Gastroesophageal sphincter (tissue), 4 donors: ENCODE data around the gene SPATA3. TPM values are rescaled to one million over a fixed set of nuclear protein-coding genes. Genes with fewer than 3 reads are reported as not detected.

ENCODE experiments used
- ATAC-seq: fragments of 150-250 bp; one replicate; pipeline ENCODE4 v1.9.1; 2016; ENCODE audit warnings: mild to moderate bottlenecking, moderate library complexity
- H3K27ac ChIP-seq, 4 donors: fragments of 200-600 bp; sonication (generic) in 3 of 4; 1 replicate in 3 of 4; 2 replicates in 1 of 4; pipeline ENCODE4 v1.5.1; 2016 to 2019
- H3K27me3 ChIP-seq: fragments of 200-600 bp; sonication (generic); one replicate; pipeline ENCODE4 v1.5.1; 2019
- H3K36me3 ChIP-seq, 2 donors: fragments of 200-600 bp; sonication (generic); one replicate each; pipeline ENCODE4 v1.5.1; 2019; ENCODE audit warnings: control low read depth in 1 of 2
- H3K4me1 ChIP-seq, 3 donors: fragments of 200-600 bp; sonication (generic); 1 replicate in 2 of 3; 2 replicates in 1 of 3; pipeline ENCODE4 v1.5.1; 2016 to 2019; ENCODE audit warnings: control low read depth in 2 of 3
- H3K4me3 ChIP-seq, 2 donors: fragments of 200-600 bp; sonication (generic); one replicate each; pipeline ENCODE4 v1.5.1; 2019; ENCODE audit warnings: mild to moderate bottlenecking in 1 of 2, moderate library complexity in 1 of 2
- H3K9me3 ChIP-seq, 3 donors: fragments of 200-600 bp; sonication (generic); one replicate each; pipeline ENCODE4 v1.5.1; 2017 to 2019; ENCODE audit warnings: control low read depth in 2 of 3
- EP300 ChIP-seq: sonication (generic); formaldehyde crosslinking; IDR thresholded peaks from one replicate; pipeline ENCODE4 v1.6.1; 2017; ENCODE audit warnings: antibody characterized with exemption, mild to moderate bottlenecking
- POLR2A ChIP-seq, 2 donors: fragments of 450-650 bp; IDR thresholded peaks; one replicate each; pipeline ENCODE4 v1.6.1; 2017; ENCODE audit warnings: antibody characterized with exemption in 2 of 2, mild to moderate bottlenecking in 2 of 2, moderate library complexity in 1 of 2
- POLR2AphosphoS5 ChIP-seq: sonication (generic); formaldehyde crosslinking; IDR thresholded peaks from one replicate; pipeline ENCODE4 v1.6.1; 2017; ENCODE audit warnings: antibody characterized with exemption
- WGBS, 2 donors: methylation state at CpG; one replicate each; pipeline ENCODE4 v1.1.5; 2018; ENCODE audit warnings: low coverage in 1 of 2; 5-methylcytosine and 5-hydroxymethylcytosine counted together
- total RNA-seq, 4 donors: library from RNA; depleted of rRNA; stranded (reverse); fragments of >200 nt; gene quantifications; one replicate each; pipeline ENCODE4 v1.1.0, GENCODE V29; 2016
- TF ChIP-seq, protein P1 (sequence below), 4 experiments: fragments of 200-600 bp in 2 of 4; fragments of 450-650 bp in 2 of 4; sonication (generic) in 1 of 4; IDR thresholded peaks; one replicate each; pipeline ENCODE4 v1.5.1; 2017 to 2019; ENCODE audit warnings: antibody characterized with exemption in 4 of 4, mild to moderate bottlenecking in 2 of 4, moderate library complexity in 2 of 4

Gene SPATA3
- total RNA-seq, 4 donors from 2014 or later, result not detected

DNA sequence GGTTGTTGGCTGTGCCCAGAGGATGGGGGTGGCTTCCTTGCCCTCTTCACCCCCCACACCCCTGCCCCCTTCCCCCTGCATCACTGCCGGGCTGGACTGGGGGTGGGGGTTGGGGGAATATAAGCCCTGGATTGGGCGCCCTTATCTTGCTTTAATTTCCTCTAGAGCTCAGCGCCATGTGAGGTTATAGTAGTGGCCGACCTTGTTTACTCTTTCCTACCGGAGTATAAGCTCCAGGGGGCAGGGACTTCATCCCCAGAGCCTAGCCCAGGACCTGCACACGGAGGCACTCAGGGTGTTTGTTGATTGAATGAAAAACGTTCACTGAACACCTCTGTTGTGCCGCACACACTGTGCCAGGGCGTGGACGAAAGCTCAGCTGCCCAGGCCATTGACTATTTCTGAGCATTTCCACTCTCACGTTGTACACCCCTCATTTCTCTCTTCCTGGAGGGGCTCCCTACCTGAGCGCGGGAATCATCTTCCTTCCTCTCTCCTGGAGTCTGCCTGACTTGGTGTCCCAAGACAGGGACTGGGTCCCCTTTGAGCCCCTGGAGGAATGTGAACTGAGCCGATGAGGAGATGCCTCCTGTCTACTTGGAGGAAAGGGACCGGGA, 9.3 kb upstream of the SPATA3 start:
- H3K9me3 ChIP-seq, result peaks cover 0 to 6% (median 0%) of the 10 kb centered on the region in 3 donors
- no peak overlapping the region for H3K27ac ChIP-seq
- ATAC-seq, result no peak
- peak overlapping the region in 1 of 2 donors; percentile 45 for H3K4me3 ChIP-seq
- 38% methylated on average over 6 of the region's 15 CpGs; no CpG with 5 or more reads in 1 of the 2 donors for WGBS, 2 donors
- H3K27me3 ChIP-seq, result peaks cover 36% of the 10 kb centered on the region
- no peaks in the 10 kb centered on the region for H3K36me3 ChIP-seq
- no peak for TF ChIP-seq POLR2AphosphoS5
- no peak for TF ChIP-seq EP300
- TF ChIP-seq, protein P1, sequence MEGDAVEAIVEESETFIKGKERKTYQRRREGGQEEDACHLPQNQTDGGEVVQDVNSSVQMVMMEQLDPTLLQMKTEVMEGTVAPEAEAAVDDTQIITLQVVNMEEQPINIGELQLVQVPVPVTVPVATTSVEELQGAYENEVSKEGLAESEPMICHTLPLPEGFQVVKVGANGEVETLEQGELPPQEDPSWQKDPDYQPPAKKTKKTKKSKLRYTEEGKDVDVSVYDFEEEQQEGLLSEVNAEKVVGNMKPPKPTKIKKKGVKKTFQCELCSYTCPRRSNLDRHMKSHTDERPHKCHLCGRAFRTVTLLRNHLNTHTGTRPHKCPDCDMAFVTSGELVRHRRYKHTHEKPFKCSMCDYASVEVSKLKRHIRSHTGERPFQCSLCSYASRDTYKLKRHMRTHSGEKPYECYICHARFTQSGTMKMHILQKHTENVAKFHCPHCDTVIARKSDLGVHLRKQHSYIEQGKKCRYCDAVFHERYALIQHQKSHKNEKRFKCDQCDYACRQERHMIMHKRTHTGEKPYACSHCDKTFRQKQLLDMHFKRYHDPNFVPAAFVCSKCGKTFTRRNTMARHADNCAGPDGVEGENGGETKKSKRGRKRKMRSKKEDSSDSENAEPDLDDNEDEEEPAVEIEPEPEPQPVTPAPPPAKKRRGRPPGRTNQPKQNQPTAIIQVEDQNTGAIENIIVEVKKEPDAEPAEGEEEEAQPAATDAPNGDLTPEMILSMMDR (IDR thresholded peaks at IDR 0.05), result no peak
- no peak for TF ChIP-seq POLR2A (IDR thresholded peaks at IDR 0.05)
- H3K4me1 ChIP-seq, result peaks cover 0 to 6% (median 3%) of the 10 kb centered on the region in 3 donors

DNA sequence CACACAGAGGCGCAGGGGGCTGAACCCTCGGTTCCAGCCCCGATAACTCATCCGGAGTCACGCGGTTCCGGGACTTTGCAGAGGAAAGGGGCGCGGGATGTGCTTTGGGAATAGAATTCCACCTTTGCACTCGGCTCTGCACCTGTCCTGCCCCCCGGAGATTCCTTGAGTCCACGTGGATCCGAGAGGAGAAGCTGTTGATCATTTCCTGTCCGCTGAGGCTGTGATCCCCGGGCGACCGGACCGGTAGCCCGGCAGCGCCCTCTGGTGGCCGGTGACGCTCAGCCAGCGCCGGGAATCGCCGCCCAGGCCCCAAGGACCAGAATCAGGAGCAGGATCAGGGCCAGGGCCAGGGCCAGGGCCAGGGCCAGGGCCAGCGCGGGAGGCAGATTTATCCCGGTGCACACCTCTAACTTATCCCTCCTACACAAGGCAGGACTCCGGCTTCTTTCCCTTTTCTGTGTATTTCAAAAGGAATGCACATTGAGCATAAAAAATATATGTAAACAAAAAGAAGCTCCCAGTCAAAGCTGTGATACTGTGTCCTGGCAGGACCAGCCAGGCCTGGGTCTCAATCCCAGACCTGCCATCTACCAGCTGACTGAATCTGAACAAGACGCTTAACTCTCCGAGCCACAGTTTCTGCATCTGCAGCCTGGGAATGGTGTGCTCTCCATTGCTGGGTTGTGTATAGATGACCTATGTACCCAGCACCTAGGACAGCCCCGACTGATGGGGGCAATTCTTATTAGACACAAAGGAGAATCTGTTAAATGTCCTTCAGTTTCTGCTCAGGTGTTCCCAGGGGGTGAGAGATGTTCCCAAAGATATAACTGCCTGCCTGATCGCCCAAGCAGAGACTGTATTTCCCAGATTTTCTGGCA, 8.5 kb upstream of the SPATA3 start:
- Histone ChIP-seq H3K36me3 (no peaks in the 10 kb centered on the region), H3K9me3 (peaks cover 0 to 6% (median 0%) of the 10 kb centered on the region in 3 donors), H3K27me3 (peaks cover 42% of the 10 kb centered on the region), H3K27ac (no peak overlapping the region), H3K4me1 (peaks cover 0 to 6% (median 3%) of the 10 kb centered on the region in 3 donors), H3K4me3 (peak overlapping the region in 1 of 2 donors; percentile 45)
- peak; percentile 77 for ATAC-seq
- WGBS, 2 donors, result 16% methylated on average over 10 of the region's 34 CpGs; no CpG with 5 or more reads in 1 of the 2 donors
- TF ChIP-seq, protein P1 (IDR thresholded peaks at IDR 0.05), result peak in 3 of 4 experiments; percentile 83 to 97 (median 94)
- TF ChIP-seq EP300, result no peak

DNA sequence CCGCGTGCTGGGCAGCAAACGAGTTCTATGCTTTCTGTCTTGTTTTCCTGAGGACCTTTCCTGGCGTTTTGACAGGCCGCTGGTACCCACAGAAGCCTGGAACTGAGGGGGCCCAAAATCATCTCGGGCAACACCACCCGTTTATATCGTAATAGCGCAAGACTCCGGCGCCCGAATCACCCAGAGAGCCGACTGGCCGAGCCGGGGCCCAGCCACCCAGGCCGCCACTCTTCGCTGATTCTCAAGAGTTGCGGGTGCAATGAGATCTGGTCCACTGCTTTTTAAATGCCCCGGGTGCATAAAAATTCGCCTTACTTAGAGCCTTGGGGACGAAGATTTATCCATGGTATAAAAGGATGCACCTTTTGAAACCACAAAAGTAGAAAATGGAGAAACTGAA, 6.2 kb upstream of the SPATA3 start:
- 93 to 94% methylated on average over 7 to 11 of the region's 21 CpGs for WGBS, 2 donors
- ATAC-seq, result no peak
- no peak overlapping the region for H3K4me3 ChIP-seq
- no peak for TF ChIP-seq POLR2AphosphoS5
- no peak for TF ChIP-seq POLR2A (IDR thresholded peaks at IDR 0.05)
- no peak for TF ChIP-seq EP300
- TF ChIP-seq, protein P1 (IDR thresholded peaks at IDR 0.05), result no peak
- H3K27ac ChIP-seq, result no peak overlapping the region
- H3K4me1 ChIP-seq, result peaks cover 0 to 6% (median 3%) of the 10 kb centered on the region in 3 donors
- H3K27me3 ChIP-seq, result peaks cover 65% of the 10 kb centered on the region
- H3K9me3 ChIP-seq, result peaks cover 0 to 6% (median 0%) of the 10 kb centered on the region in 3 donors
- no peaks in the 10 kb centered on the region for H3K36me3 ChIP-seq

DNA sequence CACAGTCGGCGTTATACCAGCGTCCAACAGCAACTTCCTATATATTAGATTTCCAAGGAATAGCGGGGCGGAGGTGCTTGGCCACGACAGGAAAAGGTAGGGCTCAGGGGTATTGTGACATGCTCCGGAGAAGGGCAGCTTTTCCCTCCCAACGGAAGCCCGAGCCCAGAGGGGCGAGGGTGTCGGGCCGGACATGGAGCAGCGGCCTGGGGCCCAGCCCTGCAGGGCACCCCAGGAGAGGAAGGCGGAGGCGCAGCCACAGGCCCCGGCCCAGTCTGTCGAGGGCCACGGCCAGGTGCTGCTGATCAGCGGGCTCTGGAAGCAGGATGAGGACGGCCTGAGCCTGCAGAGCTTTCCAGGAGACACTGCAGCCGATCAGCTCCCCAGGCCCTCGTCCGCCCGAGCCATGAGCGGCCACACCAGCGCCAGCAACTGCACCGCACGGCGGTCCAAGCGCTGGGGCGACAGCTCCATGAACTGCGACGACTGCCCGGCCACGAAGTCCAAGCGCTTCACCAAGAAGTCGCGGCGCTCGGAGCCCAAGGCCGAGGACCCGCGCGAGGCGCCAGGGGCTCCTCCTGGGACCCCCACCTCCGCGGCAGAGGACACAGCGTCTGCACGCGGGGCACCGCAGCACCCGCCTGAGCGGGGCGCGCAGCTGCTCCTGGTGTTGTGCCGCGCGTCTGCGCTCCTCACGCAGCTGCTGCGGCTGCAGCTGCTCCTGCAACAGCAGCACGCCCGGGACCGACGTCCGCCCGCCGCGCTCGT, 5.6 kb upstream of the SPATA3 start:
- TF ChIP-seq EP300 (no peak), POLR2A (IDR thresholded peaks at IDR 0.05) (no peak), POLR2AphosphoS5 (no peak)
- TF ChIP-seq, protein P1 (IDR thresholded peaks at IDR 0.05), result no peak
- 70% methylated on average over 7 of the region's 70 CpGs; no CpG with 5 or more reads in 1 of the 2 donors for WGBS, 2 donors
- H3K9me3 ChIP-seq, result peaks cover 0 to 6% (median 0%) of the 10 kb centered on the region in 3 donors
- no peak overlapping the region for H3K27ac ChIP-seq
- peaks cover 0 to 6% (median 3%) of the 10 kb centered on the region in 3 donors for H3K4me1 ChIP-seq
- ATAC-seq, result no peak
- no peaks in the 10 kb centered on the region for H3K36me3 ChIP-seq
- H3K27me3 ChIP-seq, result peaks cover 71% of the 10 kb centered on the region
- H3K4me3 ChIP-seq, result no peak overlapping the region
